AG04449 (cell line): Measurements from ENCODE around the gene FSCB.
"Not testable (repeated sequence)": the region's sequence is repeated elsewhere in the genome, so short reads cannot be mapped to it uniquely, and the experiment has no call there.

Experiments used
- CTCF ChIA-PET: fragments of 350-600 bp; formaldehyde crosslinking; extraction: SDS; loops from one replicate; lab custom pipeline; 2021; ENCODE audit warnings: antibody characterized with exemption; lab: Yijun Ruan, JAX
- POLR2A ChIA-PET: fragments of 400-600, 350-600 bp; formaldehyde crosslinking; extraction: SDS; loops from one replicate; lab custom pipeline; 2020; ENCODE audit warnings: antibody characterized with exemption, inconsistent platforms; lab: Yijun Ruan, JAX
- DNase-seq: peaks from one replicate; pipeline ENCODE4 v3.0.0-alpha.2; 2010; ENCODE audit warnings: low read depth, low spot score
- H3K4me3 ChIP-seq: 2 replicates; pipeline ENCODE4 v1.5.1; 2011; ENCODE audit warnings: low read depth, mild to moderate bottlenecking, control low read depth, low read length
- TF ChIP-seq, protein P1 (sequence below): IDR thresholded peaks from one replicate; pipeline ENCODE4 v1.5.1; 2011; ENCODE audit warnings: mild to moderate bottlenecking, moderate library complexity, low read length, control low read depth, inconsistent platforms; ENCODE audit not compliant: insufficient read depth; ENCODE audit errors: missing control alignments

FSCB gene, protein sequence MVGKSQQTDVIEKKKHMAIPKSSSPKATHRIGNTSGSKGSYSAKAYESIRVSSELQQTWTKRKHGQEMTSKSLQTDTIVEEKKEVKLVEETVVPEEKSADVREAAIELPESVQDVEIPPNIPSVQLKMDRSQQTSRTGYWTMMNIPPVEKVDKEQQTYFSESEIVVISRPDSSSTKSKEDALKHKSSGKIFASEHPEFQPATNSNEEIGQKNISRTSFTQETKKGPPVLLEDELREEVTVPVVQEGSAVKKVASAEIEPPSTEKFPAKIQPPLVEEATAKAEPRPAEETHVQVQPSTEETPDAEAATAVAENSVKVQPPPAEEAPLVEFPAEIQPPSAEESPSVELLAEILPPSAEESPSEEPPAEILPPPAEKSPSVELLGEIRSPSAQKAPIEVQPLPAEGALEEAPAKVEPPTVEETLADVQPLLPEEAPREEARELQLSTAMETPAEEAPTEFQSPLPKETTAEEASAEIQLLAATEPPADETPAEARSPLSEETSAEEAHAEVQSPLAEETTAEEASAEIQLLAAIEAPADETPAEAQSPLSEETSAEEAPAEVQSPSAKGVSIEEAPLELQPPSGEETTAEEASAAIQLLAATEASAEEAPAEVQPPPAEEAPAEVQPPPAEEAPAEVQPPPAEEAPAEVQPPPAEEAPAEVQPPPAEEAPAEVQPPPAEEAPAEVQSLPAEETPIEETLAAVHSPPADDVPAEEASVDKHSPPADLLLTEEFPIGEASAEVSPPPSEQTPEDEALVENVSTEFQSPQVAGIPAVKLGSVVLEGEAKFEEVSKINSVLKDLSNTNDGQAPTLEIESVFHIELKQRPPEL

DNA sequence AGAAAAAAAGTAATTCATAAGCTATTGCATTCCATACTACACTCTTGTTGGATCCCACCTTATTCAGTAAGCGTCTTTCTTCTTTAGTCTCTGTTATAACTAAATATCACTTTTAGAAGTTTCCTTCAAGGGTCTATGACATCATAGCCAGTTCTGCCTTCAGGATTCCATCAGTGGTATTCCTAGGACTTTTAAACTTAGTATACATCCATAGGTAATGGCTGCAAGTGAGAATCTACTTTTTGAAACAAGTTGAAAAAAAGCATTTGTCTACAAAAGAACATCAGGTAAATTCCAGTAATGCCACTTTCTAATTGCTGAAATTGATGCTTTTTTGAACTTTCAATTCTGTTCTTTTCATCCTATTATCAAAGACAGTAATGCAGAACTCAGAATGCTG is at the start of gene FSCB:
FSCB (minus strand) TSS at position 101 of the 400 bp plus-strand sequence. CDS start 296 bp downstream, outside the sequence.
- POLR2A ChIA-PET = no interaction called here
- H3K4me3 ChIP-seq = no peak within 1 kb of the TSS
- TF ChIP-seq, protein P1, sequence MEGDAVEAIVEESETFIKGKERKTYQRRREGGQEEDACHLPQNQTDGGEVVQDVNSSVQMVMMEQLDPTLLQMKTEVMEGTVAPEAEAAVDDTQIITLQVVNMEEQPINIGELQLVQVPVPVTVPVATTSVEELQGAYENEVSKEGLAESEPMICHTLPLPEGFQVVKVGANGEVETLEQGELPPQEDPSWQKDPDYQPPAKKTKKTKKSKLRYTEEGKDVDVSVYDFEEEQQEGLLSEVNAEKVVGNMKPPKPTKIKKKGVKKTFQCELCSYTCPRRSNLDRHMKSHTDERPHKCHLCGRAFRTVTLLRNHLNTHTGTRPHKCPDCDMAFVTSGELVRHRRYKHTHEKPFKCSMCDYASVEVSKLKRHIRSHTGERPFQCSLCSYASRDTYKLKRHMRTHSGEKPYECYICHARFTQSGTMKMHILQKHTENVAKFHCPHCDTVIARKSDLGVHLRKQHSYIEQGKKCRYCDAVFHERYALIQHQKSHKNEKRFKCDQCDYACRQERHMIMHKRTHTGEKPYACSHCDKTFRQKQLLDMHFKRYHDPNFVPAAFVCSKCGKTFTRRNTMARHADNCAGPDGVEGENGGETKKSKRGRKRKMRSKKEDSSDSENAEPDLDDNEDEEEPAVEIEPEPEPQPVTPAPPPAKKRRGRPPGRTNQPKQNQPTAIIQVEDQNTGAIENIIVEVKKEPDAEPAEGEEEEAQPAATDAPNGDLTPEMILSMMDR = no peak
- DNase-seq = no peak
- CTCF ChIA-PET = no interaction called here

DNA sequence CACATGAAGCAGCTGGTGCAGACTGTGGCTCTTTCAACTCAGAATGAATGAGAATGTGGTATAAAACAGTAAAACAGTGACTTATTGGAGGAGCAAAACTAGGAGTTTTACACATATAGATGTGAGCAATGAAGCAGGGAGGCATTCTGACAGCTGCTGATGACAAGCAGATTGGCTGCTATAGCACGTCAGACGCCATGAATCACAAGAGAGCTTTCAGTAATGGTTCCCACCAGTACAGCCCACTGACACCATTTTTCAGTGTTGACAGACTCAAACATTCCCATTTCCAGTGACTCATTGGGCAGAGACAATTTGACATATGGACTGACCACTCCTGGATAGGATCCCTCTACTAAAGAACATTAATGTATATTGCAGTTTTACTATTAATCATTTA is 24.6 kb upstream of the FSCB start:
- no peak overlapping the region for H3K4me3 ChIP-seq
- TF ChIP-seq, protein P1 = no peak
- no peak for DNase-seq
- ChIA-PET POLR2A (no interaction called here), CTCF (no interaction called here)

DNA sequence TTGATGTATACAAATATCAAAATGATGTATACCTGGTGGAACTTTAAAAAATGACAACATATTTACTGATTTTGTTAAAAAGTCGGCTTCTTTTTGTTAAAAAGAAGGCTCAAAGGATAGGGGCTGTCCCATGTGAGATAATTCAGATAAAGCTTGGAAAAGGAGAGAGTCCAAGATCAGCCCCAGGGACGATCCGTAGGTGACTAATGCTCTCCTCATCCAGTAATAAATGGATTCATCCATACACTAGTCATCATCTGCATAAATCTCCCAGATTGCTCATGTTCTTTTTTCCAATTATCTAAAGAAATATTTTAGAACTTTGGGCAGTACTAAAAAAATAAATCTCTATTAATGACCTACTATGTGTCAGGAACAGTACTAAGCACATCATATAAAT is 23.4 kb upstream of the FSCB start:
- no peak for DNase-seq
- ChIA-PET POLR2A (no interaction called here), CTCF (no interaction called here)
- H3K4me3 ChIP-seq = no peak overlapping the region
- TF ChIP-seq, protein P1 = no peak

DNA sequence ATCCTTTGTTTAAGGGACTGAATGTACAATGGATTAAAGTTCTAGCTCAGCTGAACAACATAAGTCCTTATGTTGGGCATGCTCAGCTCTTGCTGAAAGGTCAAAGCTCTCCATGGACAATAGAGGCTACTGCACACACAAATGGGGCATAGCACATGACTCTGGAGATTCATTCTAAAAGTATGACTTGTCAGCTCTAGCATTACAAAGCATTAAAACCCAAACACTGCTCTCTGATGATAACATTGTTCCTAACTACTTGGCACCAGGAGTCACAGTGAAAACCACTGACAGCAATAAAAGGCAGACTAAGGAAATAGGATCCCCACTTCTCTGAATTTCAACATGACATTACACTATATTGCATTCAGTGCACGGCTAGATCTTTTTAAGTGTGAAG is 21.9 kb upstream of the FSCB start:
- H3K4me3 ChIP-seq = no peak overlapping the region
- TF ChIP-seq, protein P1 = no peak
- no peak for DNase-seq
- ChIA-PET POLR2A (no interaction called here), CTCF (no interaction called here)

DNA sequence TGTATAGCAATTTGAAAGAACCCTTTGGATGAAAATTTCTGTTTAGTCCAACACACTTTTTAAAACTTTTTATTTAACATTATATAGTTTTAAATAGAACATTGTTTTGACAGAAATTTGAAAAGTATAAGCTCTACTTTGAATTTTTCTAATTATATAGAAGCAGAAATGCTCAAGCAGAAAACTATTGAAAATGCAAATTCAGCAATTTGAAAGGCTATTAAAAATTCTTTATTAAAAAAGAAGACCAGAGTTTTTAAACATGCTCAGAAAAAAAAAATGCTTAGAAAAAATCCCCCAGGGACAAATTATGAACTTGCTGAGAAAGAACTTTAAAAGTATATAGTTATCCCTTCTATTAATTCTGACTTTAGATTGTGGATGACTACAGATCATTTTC is 21.1 kb upstream of the FSCB start:
- CTCF ChIA-PET = no interaction called here

DNA sequence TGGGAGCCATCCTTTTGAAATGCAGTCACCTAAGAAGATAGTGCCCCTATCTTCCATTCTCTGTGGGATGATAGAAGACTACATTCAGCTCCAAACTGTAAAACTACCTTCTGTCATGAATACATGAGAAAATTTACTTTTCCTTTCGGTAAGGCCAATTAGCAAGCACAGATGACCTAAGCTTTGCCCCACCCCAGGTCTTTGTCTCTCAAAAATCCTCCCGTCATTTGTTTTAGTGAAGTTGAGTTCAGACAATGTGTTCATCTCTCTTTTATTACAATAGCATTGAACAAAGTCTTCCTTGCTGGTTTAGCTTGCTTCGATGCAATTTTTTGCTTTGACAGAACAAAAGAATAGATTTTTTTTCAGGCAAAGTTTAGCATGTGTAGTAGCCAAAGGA is 18.2 kb upstream of the FSCB start:
- H3K4me3 ChIP-seq = no peak overlapping the region
- ChIA-PET POLR2A (no interaction called here), CTCF (no interaction called here)
- TF ChIP-seq, protein P1 = no peak
- no peak for DNase-seq

More for the DNA sequence above, 21.1 kb upstream of the FSCB start:
- no peak for DNase-seq
- TF ChIP-seq, protein P1 = no peak
- POLR2A ChIA-PET = no interaction called here
- H3K4me3 ChIP-seq = no peak overlapping the region

DNA sequence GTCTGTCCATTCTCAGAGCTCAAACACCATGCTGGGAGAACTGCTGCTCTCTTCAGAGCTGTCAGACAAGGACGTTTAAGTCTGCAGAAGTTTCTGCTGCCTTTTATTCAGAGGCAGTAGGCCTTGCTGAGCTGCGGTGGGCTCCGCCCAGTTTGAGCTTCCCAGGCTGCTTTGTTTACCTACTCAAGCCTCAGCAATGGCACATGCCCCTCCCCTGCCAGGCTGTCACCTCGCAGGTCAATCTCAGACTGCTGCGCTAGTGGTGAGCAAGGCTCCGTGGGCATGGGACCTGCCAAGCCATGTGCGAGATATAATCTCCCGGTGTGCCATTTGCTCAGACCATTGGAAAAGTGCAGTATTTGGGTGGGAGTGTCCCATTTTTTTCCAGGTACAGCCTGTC is 8.6 kb upstream of the FSCB start:
- DNase-seq, H3K4me3 ChIP-seq, CTCF ChIA-PET, POLR2A ChIA-PET: not testable (repeated sequence)
